ENCODE data around the gene CEBPZ.

DNA sequence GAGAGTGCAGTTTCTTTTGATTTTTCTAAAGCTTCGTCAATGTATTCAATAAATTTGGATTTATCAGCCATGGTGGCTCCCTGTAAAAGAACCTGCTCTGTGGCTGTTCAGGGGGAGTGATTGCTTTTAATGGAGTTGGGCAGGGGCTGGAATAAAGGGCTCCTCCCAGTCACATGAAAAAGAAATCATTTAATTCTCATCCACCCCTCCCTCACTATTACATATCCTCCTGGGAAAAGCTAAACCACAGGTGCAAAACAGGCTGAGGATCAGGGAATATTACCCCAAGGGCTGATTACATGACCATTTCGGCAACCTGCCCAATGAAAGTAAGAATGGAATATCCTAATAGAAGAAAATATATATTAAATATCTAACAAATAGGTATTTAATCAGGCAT, 42.8 kb downstream of the CEBPZ start, which contains the start of gene SULT6B1:
- TF ChIP-seq, protein P1, sequence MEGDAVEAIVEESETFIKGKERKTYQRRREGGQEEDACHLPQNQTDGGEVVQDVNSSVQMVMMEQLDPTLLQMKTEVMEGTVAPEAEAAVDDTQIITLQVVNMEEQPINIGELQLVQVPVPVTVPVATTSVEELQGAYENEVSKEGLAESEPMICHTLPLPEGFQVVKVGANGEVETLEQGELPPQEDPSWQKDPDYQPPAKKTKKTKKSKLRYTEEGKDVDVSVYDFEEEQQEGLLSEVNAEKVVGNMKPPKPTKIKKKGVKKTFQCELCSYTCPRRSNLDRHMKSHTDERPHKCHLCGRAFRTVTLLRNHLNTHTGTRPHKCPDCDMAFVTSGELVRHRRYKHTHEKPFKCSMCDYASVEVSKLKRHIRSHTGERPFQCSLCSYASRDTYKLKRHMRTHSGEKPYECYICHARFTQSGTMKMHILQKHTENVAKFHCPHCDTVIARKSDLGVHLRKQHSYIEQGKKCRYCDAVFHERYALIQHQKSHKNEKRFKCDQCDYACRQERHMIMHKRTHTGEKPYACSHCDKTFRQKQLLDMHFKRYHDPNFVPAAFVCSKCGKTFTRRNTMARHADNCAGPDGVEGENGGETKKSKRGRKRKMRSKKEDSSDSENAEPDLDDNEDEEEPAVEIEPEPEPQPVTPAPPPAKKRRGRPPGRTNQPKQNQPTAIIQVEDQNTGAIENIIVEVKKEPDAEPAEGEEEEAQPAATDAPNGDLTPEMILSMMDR (IDR thresholded peaks at IDR 0.05; ENCODE audit: insufficient read depth, low read length, poor library complexity, severe bottlenecking): no peak
- TF ChIP-seq EZH2phosphoT487 (conservative IDR thresholded peaks at IDR 0.05; ENCODE audit: low read length): no peak

Data from SU-DHL-6 (cell line).